ENCODE measurements around the gene TPH2.

TPH2 gene

GRCh38 chr12:71900091-71900490 is 38.6 kb upstream of the TPH2 start:
- no peak overlapping the region for H3K9ac ChIP-seq
- no peak overlapping the region for H2AFZ ChIP-seq (ENCODE audit: low read depth)
- no peaks in the 10 kb centered on the region for H3K79me2 ChIP-seq (ENCODE audit: insufficient read depth, low read depth)
- H3K4me1 ChIP-seq (ENCODE audit: low read depth, poor library complexity, severe bottlenecking), result no peaks in the 10 kb centered on the region
- H3K4me3 ChIP-seq (IDR thresholded peaks at IDR 0.05; ENCODE audit: insufficient read depth, low read depth, low read length), result no peak overlapping the region
- no peak for TF ChIP-seq CTCF (conservative IDR thresholded peaks at IDR 0.05; ENCODE audit: low read depth, low read length)
- H4K20me1 ChIP-seq (ENCODE audit: insufficient read depth), result no peaks in the 10 kb centered on the region
- H3K27ac ChIP-seq, result no peak overlapping the region
- H3K4me2 ChIP-seq, result no peak overlapping the region
- no peaks in the 10 kb centered on the region for H3K27me3 ChIP-seq (ENCODE audit: insufficient read depth, low read depth)
- peaks cover 10% of the 10 kb centered on the region; the same call in 1 of the 2 replicates for H3K36me3 ChIP-seq (ENCODE audit: insufficient read depth)

- Histone ChIP-seq H3K27ac (no peak overlapping the region), H3K4me1 (ENCODE audit: low read depth, poor library complexity, severe bottlenecking) (no peaks in the 10 kb centered on the region), H3K4me3 (IDR thresholded peaks at IDR 0.05; ENCODE audit: insufficient read depth, low read depth, low read length) (no peak overlapping the region), H3K4me2 (no peak overlapping the region), H3K27me3 (ENCODE audit: insufficient read depth, low read depth) (no peaks in the 10 kb centered on the region), H2AFZ (ENCODE audit: low read depth) (no peak overlapping the region), H3K9ac (no peak overlapping the region), H4K20me1 (ENCODE audit: insufficient read depth) (no peaks in the 10 kb centered on the region), H3K36me3 (ENCODE audit: insufficient read depth) (peaks cover 4% of the 10 kb centered on the region; the same call in 1 of the 2 replicates), H3K79me2 (ENCODE audit: insufficient read depth, low read depth) (no peaks in the 10 kb centered on the region)
- TF ChIP-seq CTCF (conservative IDR thresholded peaks at IDR 0.05; ENCODE audit: low read depth, low read length), result no peak
These were observed 34.0 kb upstream of the TPH2 start for GRCh38 chr12:71904629-71905028.

GRCh38 chr12:71935594-71935993 is 3.1 kb upstream of the TPH2 start:
- TF ChIP-seq CTCF (conservative IDR thresholded peaks at IDR 0.05; ENCODE audit: low read depth, low read length), result no peak

GRCh38 chr12:71940068-71940467 is 1.4 kb downstream of the TPH2 start:
- Histone ChIP-seq H3K4me3 (IDR thresholded peaks at IDR 0.05; ENCODE audit: insufficient read depth, low read depth, low read length) (no peak overlapping the region), H3K79me2 (ENCODE audit: insufficient read depth, low read depth) (no peaks in the 10 kb centered on the region), H4K20me1 (ENCODE audit: insufficient read depth) (no peaks in the 10 kb centered on the region), H2AFZ (ENCODE audit: low read depth) (no peak overlapping the region), H3K27ac (no peak overlapping the region), H3K27me3 (ENCODE audit: insufficient read depth, low read depth) (no peaks in the 10 kb centered on the region), H3K4me2 (no peak overlapping the region), H3K9ac (no peak overlapping the region), H3K36me3 (ENCODE audit: insufficient read depth) (no peaks in the 10 kb centered on the region), H3K4me1 (ENCODE audit: low read depth, poor library complexity, severe bottlenecking) (no peaks in the 10 kb centered on the region)
- no peak for TF ChIP-seq CTCF (conservative IDR thresholded peaks at IDR 0.05; ENCODE audit: low read depth, low read length)

More at GRCh38 chr12:71935594-71935993, 3.1 kb upstream of the TPH2 start:
- Histone ChIP-seq H3K4me3 (IDR thresholded peaks at IDR 0.05; ENCODE audit: insufficient read depth, low read depth, low read length) (no peak overlapping the region), H3K36me3 (ENCODE audit: insufficient read depth) (no peaks in the 10 kb centered on the region), H4K20me1 (ENCODE audit: insufficient read depth) (no peaks in the 10 kb centered on the region), H3K27ac (no peak overlapping the region), H3K27me3 (ENCODE audit: insufficient read depth, low read depth) (no peaks in the 10 kb centered on the region), H3K79me2 (ENCODE audit: insufficient read depth, low read depth) (no peaks in the 10 kb centered on the region), H2AFZ (ENCODE audit: low read depth) (no peak overlapping the region), H3K9ac (no peak overlapping the region), H3K4me2 (no peak overlapping the region), H3K4me1 (ENCODE audit: low read depth, poor library complexity, severe bottlenecking) (no peaks in the 10 kb centered on the region)
